ENCODE measurements around the gene CDH5. TPM values are rescaled to one million over a fixed set of nuclear protein-coding genes. Genes with fewer than 3 reads are reported as not detected.

The CDH5 gene
- total RNA-seq, 1 experiment from 2014 or later: 0.26 TPM

- Histone ChIP-seq H3K4me1 (ENCODE audit: insufficient read depth, low read length, poor library complexity, severe bottlenecking) (peaks cover 6% of the 10 kb centered on the region), H3K9me3 (ENCODE audit: low read depth, low read length, poor library complexity, severe bottlenecking) (no peaks in the 10 kb centered on the region), H3K4me3 (ENCODE audit: low read depth, low read length, poor library complexity, severe bottlenecking) (no peak overlapping the region), H3K27ac (ENCODE audit: low read depth, low read length, poor library complexity, severe bottlenecking) (no peak overlapping the region), H3K36me3 (ENCODE audit: insufficient read depth, low read length, poor library complexity, severe bottlenecking) (no peaks in the 10 kb centered on the region), H3K27me3 (replicated peaks; ENCODE audit: insufficient read depth, low read depth, low read length, poor library complexity) (no peaks in the 10 kb centered on the region)
- intact Hi-C loops (cut with micrococcal nuclease; ENCODE audit: unreplicated experiment): no loop called here
- ChIA-PET CTCF (no interaction called here), POLR2A (ENCODE audit: low non-redundant PET) (no interaction called here)
- no TSS peak for BruUV-seq (replicated peaks)
- no peak for TF ChIP-seq EZH2 (IDR thresholded peaks at IDR 0.05; ENCODE audit: borderline replicate concordance, low read depth, low read length, poor library complexity, severe bottlenecking)
- no peak for TF ChIP-seq CTCF (conservative IDR thresholded peaks at IDR 0.05; ENCODE audit: low read depth, low read length)
- no peak for DNase-seq (ENCODE audit: low spot score)
Observed at GRCh38 chr16:66332634-66333610, 33.6 kb upstream of the CDH5 start.

GRCh38 chr16:66334853-66335574, 31.5 kb upstream of the CDH5 start:
- no peak for DNase-seq (ENCODE audit: low spot score)
- intact Hi-C loops (cut with micrococcal nuclease; ENCODE audit: unreplicated experiment): no loop called here
- TF ChIP-seq CTCF (conservative IDR thresholded peaks at IDR 0.05; ENCODE audit: low read depth, low read length): no peak
- TF ChIP-seq EZH2 (IDR thresholded peaks at IDR 0.05; ENCODE audit: borderline replicate concordance, low read depth, low read length, poor library complexity, severe bottlenecking): no peak
- no peaks in the 10 kb centered on the region for H3K9me3 ChIP-seq (ENCODE audit: low read depth, low read length, poor library complexity, severe bottlenecking)
- CTCF ChIA-PET: no interaction called here
- POLR2A ChIA-PET (ENCODE audit: low non-redundant PET): interaction anchor here (0.6 kb wide), 1 partner anchor 403 kb away, joined by 3 read pairs; no protein-coding TSS in a partner anchor
- no peaks in the 10 kb centered on the region for H3K36me3 ChIP-seq (ENCODE audit: insufficient read depth, low read length, poor library complexity, severe bottlenecking)
- H3K4me1 ChIP-seq (ENCODE audit: insufficient read depth, low read length, poor library complexity, severe bottlenecking): peaks cover 6% of the 10 kb centered on the region
- H3K27me3 ChIP-seq (replicated peaks; ENCODE audit: insufficient read depth, low read depth, low read length, poor library complexity): no peaks in the 10 kb centered on the region
- BruUV-seq (replicated peaks): no TSS peak
- no peak overlapping the region for H3K4me3 ChIP-seq (ENCODE audit: low read depth, low read length, poor library complexity, severe bottlenecking)
- no peak overlapping the region for H3K27ac ChIP-seq (ENCODE audit: low read depth, low read length, poor library complexity, severe bottlenecking)

GRCh38 chr16:66335704-66336329, 30.7 kb upstream of the CDH5 start:
- BruUV-seq (replicated peaks): no TSS peak
- TF ChIP-seq EZH2 (IDR thresholded peaks at IDR 0.05; ENCODE audit: borderline replicate concordance, low read depth, low read length, poor library complexity, severe bottlenecking) (no peak), CTCF (conservative IDR thresholded peaks at IDR 0.05; ENCODE audit: low read depth, low read length) (no peak)
- DNase-seq (ENCODE audit: low spot score): peak; percentile 89
- Histone ChIP-seq H3K4me1 (ENCODE audit: insufficient read depth, low read length, poor library complexity, severe bottlenecking) (peaks cover 6% of the 10 kb centered on the region), H3K27me3 (replicated peaks; ENCODE audit: insufficient read depth, low read depth, low read length, poor library complexity) (no peaks in the 10 kb centered on the region), H3K4me3 (ENCODE audit: low read depth, low read length, poor library complexity, severe bottlenecking) (no peak overlapping the region), H3K9me3 (ENCODE audit: low read depth, low read length, poor library complexity, severe bottlenecking) (no peaks in the 10 kb centered on the region), H3K27ac (ENCODE audit: low read depth, low read length, poor library complexity, severe bottlenecking) (no peak overlapping the region), H3K36me3 (ENCODE audit: insufficient read depth, low read length, poor library complexity, severe bottlenecking) (no peaks in the 10 kb centered on the region)
- intact Hi-C loops (cut with micrococcal nuclease; ENCODE audit: unreplicated experiment): no loop called here
- ChIA-PET CTCF (no interaction called here), POLR2A (ENCODE audit: low non-redundant PET) (interaction anchor here (0.6 kb wide), 1 partner anchor 402 kb away, joined by 3 read pairs; no protein-coding TSS in a partner anchor)

Data from A673 (cell line).